Measurements from ENCODE around the gene TAOK1.

TAOK1 gene

GRCh38 chr17:29483503-29483902 is 93.3 kb downstream of the TAOK1 start:
- peaks cover 71% of the 10 kb centered on the region for H3K36me3 Mint-ChIP-seq (ENCODE audit: low read depth)
- no peak overlapping the region for H3K4me3 Mint-ChIP-seq
- H3K27me3 Mint-ChIP-seq = no peaks in the 10 kb centered on the region
- H3K9me3 Mint-ChIP-seq = no peaks in the 10 kb centered on the region
- no peak overlapping the region for H3K27ac Mint-ChIP-seq
- H3K4me1 Mint-ChIP-seq (ENCODE audit: low read depth) = no peaks in the 10 kb centered on the region
- intact Hi-C loops (cut with micrococcal nuclease) = no loop called here

DNA sequence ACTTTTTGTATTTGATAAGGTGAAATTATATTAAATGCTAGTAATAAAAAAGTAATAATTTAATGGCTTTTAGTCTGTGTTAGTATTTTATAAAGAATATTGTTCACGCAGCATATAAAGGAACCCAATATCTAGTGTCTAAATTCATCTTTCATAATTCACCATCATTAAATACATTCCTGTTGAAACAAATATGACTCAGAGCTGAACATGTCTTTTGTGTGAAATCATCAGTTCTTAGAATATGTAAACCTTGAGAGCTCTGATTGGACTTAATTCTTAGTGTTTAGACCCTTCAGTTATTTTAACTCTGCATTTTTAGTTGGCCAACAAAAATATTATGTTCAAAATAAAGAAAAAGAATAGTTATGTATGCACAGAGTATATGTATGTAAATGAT is 104.8 kb downstream of the TAOK1 start:
- H3K36me3 Mint-ChIP-seq (ENCODE audit: low read depth) = peaks cover 75% of the 10 kb centered on the region
- no peaks in the 10 kb centered on the region for H3K9me3 Mint-ChIP-seq
- H3K4me1 Mint-ChIP-seq (ENCODE audit: low read depth) = no peaks in the 10 kb centered on the region
- no peak overlapping the region for H3K4me3 Mint-ChIP-seq
- no peak overlapping the region for H3K27ac Mint-ChIP-seq
- H3K27me3 Mint-ChIP-seq = no peaks in the 10 kb centered on the region
- intact Hi-C loops (cut with micrococcal nuclease) = no loop called here

GRCh38 chr17:29504711-29505110 is 114.5 kb downstream of the TAOK1 start:
- Mint-ChIP-seq H3K27me3 (no peaks in the 10 kb centered on the region), H3K4me3 (no peak overlapping the region), H3K36me3 (ENCODE audit: low read depth) (peaks cover 75% of the 10 kb centered on the region)

GRCh38 chr17:29505836-29506235 is 115.7 kb downstream of the TAOK1 start:
- intact Hi-C loops (cut with micrococcal nuclease) = loop anchor here (10.0 kb wide), 1 partner anchor 51 kb away; no protein-coding TSS in a partner anchor
- H3K36me3 Mint-ChIP-seq (ENCODE audit: low read depth) = peaks cover 75% of the 10 kb centered on the region
- no peaks in the 10 kb centered on the region for H3K9me3 Mint-ChIP-seq
- peak overlapping the region; percentile 0 for H3K4me3 Mint-ChIP-seq
- H3K27ac Mint-ChIP-seq = peak overlapping the region; percentile 72
- no peaks in the 10 kb centered on the region for H3K27me3 Mint-ChIP-seq
- peaks cover 10% of the 10 kb centered on the region for H3K4me1 Mint-ChIP-seq (ENCODE audit: low read depth)

More at GRCh38 chr17:29504711-29505110, 114.5 kb downstream of the TAOK1 start:
- Mint-ChIP-seq H3K27ac (no peak overlapping the region), H3K4me1 (ENCODE audit: low read depth) (peaks cover 10% of the 10 kb centered on the region), H3K9me3 (no peaks in the 10 kb centered on the region)
- intact Hi-C loops (cut with micrococcal nuclease) = loop anchor here (10.0 kb wide), 1 partner anchor 50 kb away; no protein-coding TSS in a partner anchor

DNA sequence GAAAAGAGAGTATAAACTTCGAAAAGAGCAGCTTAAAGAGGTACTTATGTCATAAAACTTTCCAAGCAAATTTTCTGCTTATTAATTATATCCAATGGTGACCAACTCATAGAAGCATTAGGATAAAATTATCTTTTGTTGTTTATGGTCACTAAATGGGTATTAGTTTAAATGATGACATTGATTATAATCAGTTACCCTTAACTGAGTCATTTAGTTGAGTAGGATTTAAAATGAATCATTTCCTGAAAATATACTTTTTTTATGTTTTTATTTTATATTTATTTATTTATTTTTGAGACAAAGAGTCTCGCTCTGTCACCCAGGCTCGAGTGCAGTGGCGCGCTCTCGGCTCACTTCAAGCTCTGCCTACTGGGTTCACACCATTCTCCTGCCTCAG is 120.8 kb downstream of the TAOK1 start:
- Mint-ChIP-seq H3K4me1 (ENCODE audit: low read depth) (peaks cover 6% of the 10 kb centered on the region), H3K27ac (no peak overlapping the region), H3K4me3 (no peak overlapping the region), H3K9me3 (no peaks in the 10 kb centered on the region), H3K27me3 (no peaks in the 10 kb centered on the region), H3K36me3 (ENCODE audit: low read depth) (peaks cover 82% of the 10 kb centered on the region)
- intact Hi-C loops (cut with micrococcal nuclease) = no loop called here

- Mint-ChIP-seq H3K4me1 (ENCODE audit: low read depth) (no peaks in the 10 kb centered on the region), H3K27me3 (no peaks in the 10 kb centered on the region), H3K27ac (no peak overlapping the region), H3K9me3 (no peaks in the 10 kb centered on the region), H3K36me3 (ENCODE audit: low read depth) (peaks cover 94% of the 10 kb centered on the region), H3K4me3 (no peak overlapping the region)
- intact Hi-C loops (cut with micrococcal nuclease) = no loop called here
These were observed 124.6 kb downstream of the TAOK1 start for GRCh38 chr17:29514792-29515191.

- H3K4me3 Mint-ChIP-seq = no peak overlapping the region
- no peak overlapping the region for H3K27ac Mint-ChIP-seq
- no peaks in the 10 kb centered on the region for H3K9me3 Mint-ChIP-seq
- peaks cover 94% of the 10 kb centered on the region for H3K36me3 Mint-ChIP-seq (ENCODE audit: low read depth)
- no peaks in the 10 kb centered on the region for H3K27me3 Mint-ChIP-seq
- no peaks in the 10 kb centered on the region for H3K4me1 Mint-ChIP-seq (ENCODE audit: low read depth)
- intact Hi-C loops (cut with micrococcal nuclease) = no loop called here
These were observed 128.2 kb downstream of the TAOK1 start for GRCh38 chr17:29518359-29518758.

GRCh38 chr17:29524692-29525091 is 134.5 kb downstream of the TAOK1 start:
- intact Hi-C loops (cut with micrococcal nuclease) = no loop called here

GRCh38 chr17:29526322-29526721 is 136.2 kb downstream of the TAOK1 start:
- Mint-ChIP-seq H3K4me1 (ENCODE audit: low read depth) (no peaks in the 10 kb centered on the region), H3K27me3 (no peaks in the 10 kb centered on the region), H3K27ac (no peak overlapping the region), H3K9me3 (no peaks in the 10 kb centered on the region), H3K4me3 (no peak overlapping the region), H3K36me3 (ENCODE audit: low read depth) (peaks cover 96% of the 10 kb centered on the region)
- intact Hi-C loops (cut with micrococcal nuclease) = no loop called here

More at GRCh38 chr17:29524692-29525091, 134.5 kb downstream of the TAOK1 start:
- Mint-ChIP-seq H3K36me3 (ENCODE audit: low read depth) (peaks cover 97% of the 10 kb centered on the region), H3K4me1 (ENCODE audit: low read depth) (no peaks in the 10 kb centered on the region), H3K4me3 (no peak overlapping the region), H3K27ac (no peak overlapping the region), H3K9me3 (no peaks in the 10 kb centered on the region), H3K27me3 (no peaks in the 10 kb centered on the region)

DNA sequence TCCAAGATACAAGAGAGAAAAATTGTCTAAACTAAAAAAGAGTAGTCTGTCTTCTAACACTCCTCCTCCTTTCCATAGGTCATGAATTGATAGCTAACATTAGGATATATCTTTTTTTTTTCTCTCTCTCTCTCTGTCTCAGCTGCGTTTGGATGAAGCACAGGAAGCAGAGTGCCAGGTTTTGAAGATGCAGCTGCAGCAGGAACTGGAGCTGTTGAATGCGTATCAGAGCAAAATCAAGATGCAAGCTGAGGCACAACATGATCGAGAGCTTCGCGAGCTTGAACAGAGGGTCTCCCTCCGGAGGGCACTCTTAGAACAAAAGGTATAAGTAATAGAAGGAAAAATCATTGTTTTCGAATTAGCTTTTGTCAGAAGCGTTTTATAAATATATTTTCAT is 143.8 kb downstream of the TAOK1 start:
- Mint-ChIP-seq H3K27ac (peak overlapping the region; percentile 14), H3K36me3 (ENCODE audit: low read depth) (peaks cover 96% of the 10 kb centered on the region)
- intact Hi-C loops (cut with micrococcal nuclease) = no loop called here

GRCh38 chr17:29544066-29544465 is 153.9 kb downstream of the TAOK1 start:
- H3K9me3 Mint-ChIP-seq = no peaks in the 10 kb centered on the region
- H3K27me3 Mint-ChIP-seq = no peaks in the 10 kb centered on the region
- H3K27ac Mint-ChIP-seq = no peak overlapping the region
- no peaks in the 10 kb centered on the region for H3K4me1 Mint-ChIP-seq (ENCODE audit: low read depth)
- H3K4me3 Mint-ChIP-seq = no peak overlapping the region
- H3K36me3 Mint-ChIP-seq (ENCODE audit: low read depth) = peaks cover 70% of the 10 kb centered on the region
- intact Hi-C loops (cut with micrococcal nuclease) = no loop called here

More for the DNA sequence above, 143.8 kb downstream of the TAOK1 start:
- no peaks in the 10 kb centered on the region for H3K4me1 Mint-ChIP-seq (ENCODE audit: low read depth)
- H3K4me3 Mint-ChIP-seq = no peak overlapping the region
- H3K9me3 Mint-ChIP-seq = no peaks in the 10 kb centered on the region
- H3K27me3 Mint-ChIP-seq = no peaks in the 10 kb centered on the region

- H3K4me3 Mint-ChIP-seq = no peak overlapping the region
- H3K27ac Mint-ChIP-seq = no peak overlapping the region
- H3K36me3 Mint-ChIP-seq (ENCODE audit: low read depth) = peaks cover 49% of the 10 kb centered on the region
- intact Hi-C loops (cut with micrococcal nuclease) = no loop called here
- no peaks in the 10 kb centered on the region for H3K4me1 Mint-ChIP-seq (ENCODE audit: low read depth)
- H3K9me3 Mint-ChIP-seq = no peaks in the 10 kb centered on the region
- H3K27me3 Mint-ChIP-seq = no peaks in the 10 kb centered on the region
These were observed 155.9 kb downstream of the TAOK1 start for GRCh38 chr17:29546085-29546484.

DNA sequence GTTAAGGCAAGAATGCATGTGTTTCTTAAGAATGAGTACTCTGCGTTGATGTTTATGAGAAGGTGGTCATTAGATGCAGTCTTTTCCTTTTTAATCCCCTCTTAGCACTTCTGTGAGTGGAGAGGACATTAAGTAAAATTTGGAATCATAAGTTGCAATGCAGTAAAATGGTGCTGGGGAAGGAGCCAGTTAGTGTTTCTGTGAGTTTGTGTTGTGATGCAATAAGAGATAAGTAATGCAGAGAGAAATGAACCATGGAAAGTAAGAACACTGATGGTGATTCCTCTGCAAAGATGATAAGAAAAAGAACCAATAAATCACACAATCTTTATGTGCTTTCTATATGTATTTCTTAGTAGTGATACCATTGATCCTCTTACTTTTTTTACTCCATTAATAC is 156.7 kb downstream of the TAOK1 start:
- Mint-ChIP-seq H3K4me3 (no peak overlapping the region), H3K4me1 (ENCODE audit: low read depth) (no peaks in the 10 kb centered on the region), H3K27me3 (no peaks in the 10 kb centered on the region), H3K36me3 (ENCODE audit: low read depth) (peaks cover 42% of the 10 kb centered on the region), H3K9me3 (no peaks in the 10 kb centered on the region), H3K27ac (no peak overlapping the region)
- intact Hi-C loops (cut with micrococcal nuclease) = no loop called here

DNA sequence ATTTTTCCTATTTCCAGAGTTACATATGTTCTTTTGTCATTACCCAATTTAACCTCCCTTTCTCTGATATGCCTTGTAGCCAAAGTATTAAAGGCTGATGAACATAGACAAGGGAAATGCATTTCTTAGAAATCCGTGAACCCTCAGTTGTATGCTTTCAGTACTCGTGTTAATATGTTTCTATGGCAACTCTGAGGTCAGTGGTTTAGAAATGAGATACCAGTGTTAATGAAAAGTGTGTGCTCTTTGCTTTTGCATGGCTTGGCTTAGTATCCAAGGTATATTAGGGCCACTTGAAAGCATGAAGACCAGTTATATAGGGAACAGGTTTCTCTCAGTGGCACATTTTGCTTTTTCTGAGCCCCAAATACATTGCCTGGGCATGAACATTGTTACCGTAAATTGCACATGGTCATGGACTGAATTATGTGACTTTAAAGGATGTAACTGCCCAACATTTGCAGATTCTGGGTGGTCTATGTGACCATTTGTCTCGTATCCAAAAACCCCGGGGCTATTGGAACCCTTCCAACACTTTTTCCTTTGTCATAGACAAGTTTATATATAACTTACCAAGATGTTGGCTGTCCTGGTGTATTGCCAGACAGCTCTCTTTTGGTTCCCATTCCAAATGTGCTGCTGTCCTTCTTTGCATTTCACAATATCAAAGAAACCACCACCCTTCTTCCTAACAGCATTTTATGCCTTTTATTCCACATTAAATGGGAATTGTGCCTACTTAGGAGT is 159.2 kb downstream of the TAOK1 start:
- Mint-ChIP-seq H3K4me3 (no peak overlapping the region), H3K9me3 (no peaks in the 10 kb centered on the region), H3K4me1 (ENCODE audit: low read depth) (no peaks in the 10 kb centered on the region), H3K27me3 (no peaks in the 10 kb centered on the region), H3K36me3 (ENCODE audit: low read depth) (peaks cover 17% of the 10 kb centered on the region), H3K27ac (no peak overlapping the region)
- intact Hi-C loops (cut with micrococcal nuclease) = no loop called here

- intact Hi-C loops (cut with micrococcal nuclease) = no loop called here
- peaks cover 27% of the 10 kb centered on the region for H3K4me1 Mint-ChIP-seq (ENCODE audit: low read depth)
- no peaks in the 10 kb centered on the region for H3K27me3 Mint-ChIP-seq
- no peaks in the 10 kb centered on the region for H3K36me3 Mint-ChIP-seq (ENCODE audit: low read depth)
- H3K27ac Mint-ChIP-seq = no peak overlapping the region
- no peaks in the 10 kb centered on the region for H3K9me3 Mint-ChIP-seq
- H3K4me3 Mint-ChIP-seq = no peak overlapping the region
These were observed 165.7 kb downstream of the TAOK1 start for GRCh38 chr17:29555840-29556239.

Data from dendritic cell treated with granulocyte-macrophage colony-stimulating factor and Interleukin-4, amounts not matched to agents 40 ng/mL and 50 ng/mL, for 4 days (primary cell).